ENCODE measurements around the gene RPS6KA2. TPM values are rescaled to one million over a fixed set of nuclear protein-coding genes. Genes with fewer than 3 reads are reported as not detected.
A peak's percentile ranks its signal among the peaks of the same experiment; 100 is the strongest.

The RPS6KA2 gene
- total and polyA plus RNA-seq, 5 experiments from 2014 or later = 2.1 to 13.6 (median 4.8) TPM

DNA sequence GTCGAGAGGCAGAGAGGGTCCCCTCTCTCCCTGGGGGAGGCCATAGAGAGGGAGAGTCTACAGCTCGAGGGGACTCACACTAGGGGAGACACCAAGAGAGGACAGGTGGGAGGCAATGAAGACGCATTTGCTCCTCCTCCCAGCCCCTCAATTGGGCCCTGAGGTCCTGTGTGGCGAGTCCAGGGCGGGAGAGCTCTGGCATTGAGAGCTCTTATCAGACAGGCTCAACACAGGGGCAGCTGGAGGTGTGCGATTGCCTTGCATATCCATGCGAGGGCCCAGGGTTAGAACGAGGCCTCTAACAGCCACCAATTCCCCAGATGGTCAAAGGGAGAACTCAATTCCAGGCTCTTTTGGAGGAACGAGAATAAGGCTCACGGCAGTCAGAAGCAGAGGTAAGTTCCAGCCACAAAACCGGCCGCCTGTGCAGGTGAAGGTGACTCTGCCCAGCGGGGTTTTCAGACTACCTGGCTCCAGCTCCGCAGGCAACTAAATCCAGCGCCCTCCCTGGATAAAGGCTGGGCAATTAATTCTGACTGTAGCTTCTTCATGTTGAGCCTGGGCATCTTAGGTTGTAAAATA lies 150.3 kb downstream of the RPS6KA2 start:
- Mint-ChIP-seq H3K27me3 (peaks cover 0 to 1% (median 0%) of the 10 kb centered on the region in 5 donors), H3K4me1 (peaks cover 7 to 16% (median 10%) of the 10 kb centered on the region in 4 donors), H3K4me3 (no peak overlapping the region), H3K9me3 (no peaks in the 10 kb centered on the region), H3K27ac (no peak overlapping the region), H3K36me3 (peaks cover 0 to 4% (median 0%) of the 10 kb centered on the region in 3 donors)
- POLR2A ChIA-PET = interaction anchor here (0.8 kb wide), 1 partner anchor 12 kb away, joined by 4 read pairs; no protein-coding TSS in a partner anchor
- DNase-seq (peak in 1 of 10 donors; percentile 35), ATAC-seq (no peak)

DNA sequence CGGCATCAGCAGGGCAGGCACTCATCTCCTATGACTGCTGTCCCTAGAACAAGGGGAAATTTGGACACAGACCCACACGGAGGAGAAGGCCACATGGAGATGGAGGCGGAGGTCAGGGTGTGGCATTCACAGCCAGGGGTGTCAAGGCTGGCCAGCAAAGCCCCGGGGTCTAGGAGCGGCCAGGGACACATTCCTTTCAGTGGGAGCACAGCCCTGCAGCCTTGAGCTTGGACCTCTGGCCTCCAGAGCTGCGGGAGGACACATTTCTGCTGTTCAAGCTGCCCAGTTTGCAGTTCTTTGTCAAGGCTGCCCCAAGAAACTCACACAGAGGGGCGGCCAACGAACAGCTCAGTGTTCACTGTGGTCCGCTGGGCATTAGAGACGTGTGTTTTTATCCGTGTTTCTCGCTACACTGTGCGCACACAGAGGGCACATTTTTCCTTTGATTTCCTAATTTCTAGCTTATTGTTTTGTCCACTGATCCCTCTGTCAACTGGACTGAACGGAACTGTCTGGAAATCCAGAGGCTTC lies 150.9 kb downstream of the RPS6KA2 start:
- DNase-seq (peak in 1 of 10 donors; percentile 14), ATAC-seq (no peak)
- H3K4me3 Mint-ChIP-seq = no peak overlapping the region
- no peaks in the 10 kb centered on the region for H3K9me3 Mint-ChIP-seq
- POLR2A ChIA-PET = no interaction called here
- no peak overlapping the region for H3K27ac Mint-ChIP-seq
- H3K36me3 Mint-ChIP-seq = peaks cover 0 to 4% (median 0%) of the 10 kb centered on the region in 3 donors
- H3K4me1 Mint-ChIP-seq = peaks cover 7 to 16% (median 10%) of the 10 kb centered on the region in 4 donors
- H3K27me3 Mint-ChIP-seq = peaks cover 0 to 1% (median 0%) of the 10 kb centered on the region in 5 donors

DNA sequence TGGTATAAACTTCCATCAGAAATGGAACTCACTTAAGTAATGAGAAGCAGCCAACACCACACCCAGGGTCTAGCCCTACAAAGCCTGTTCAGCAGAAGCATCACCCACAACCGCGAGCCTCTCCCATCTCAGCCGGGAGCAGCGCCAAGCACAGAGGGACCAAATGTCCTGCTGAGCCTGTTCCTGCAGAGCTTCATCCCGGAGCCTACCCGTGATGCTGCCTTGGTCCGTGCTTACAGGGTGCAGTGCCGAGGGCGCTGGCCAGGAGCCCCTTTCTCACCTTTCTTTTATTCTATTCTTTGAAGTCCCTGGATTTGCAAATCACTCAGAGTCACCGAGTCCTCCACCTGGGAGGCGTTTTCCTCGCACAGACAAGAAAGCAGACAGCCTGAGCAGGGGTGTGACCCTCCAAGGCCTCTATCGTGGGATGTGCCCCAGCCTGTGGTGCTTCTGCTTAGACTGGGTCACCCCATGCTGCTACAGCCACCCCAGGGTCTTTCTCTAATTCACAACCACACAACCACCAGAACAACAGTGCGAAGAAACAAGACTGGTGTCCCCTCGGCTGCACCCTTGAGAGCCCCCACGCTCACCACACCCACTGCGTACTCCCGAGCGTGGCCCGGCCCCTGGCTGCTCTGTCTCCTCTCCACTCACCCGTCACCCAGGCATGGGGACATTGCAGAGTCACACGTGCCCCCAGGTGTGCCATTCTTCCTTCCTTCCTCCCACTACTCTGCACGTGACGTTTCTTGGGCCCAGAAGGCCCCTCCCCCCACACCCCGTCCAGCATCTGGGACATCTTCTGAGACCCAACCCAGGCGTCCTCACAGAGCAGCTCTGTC lies 152.1 kb downstream of the RPS6KA2 start:
- Mint-ChIP-seq H3K27ac (peak overlapping the region in 1 of 10 donors; percentile 32), H3K4me3 (no peak overlapping the region), H3K27me3 (peaks cover 0 to 1% (median 0%) of the 10 kb centered on the region in 5 donors), H3K4me1 (peaks cover 7 to 16% (median 10%) of the 10 kb centered on the region in 4 donors), H3K36me3 (peaks cover 0 to 4% (median 0%) of the 10 kb centered on the region in 3 donors), H3K9me3 (no peaks in the 10 kb centered on the region)
- peak in 1 of 10 donors; percentile 52 for DNase-seq
- ATAC-seq = no peak
- POLR2A ChIA-PET = interaction anchor here (0.7 kb wide), 1 partner anchor 300 kb away, joined by 5 read pairs; no protein-coding TSS in a partner anchor

DNA sequence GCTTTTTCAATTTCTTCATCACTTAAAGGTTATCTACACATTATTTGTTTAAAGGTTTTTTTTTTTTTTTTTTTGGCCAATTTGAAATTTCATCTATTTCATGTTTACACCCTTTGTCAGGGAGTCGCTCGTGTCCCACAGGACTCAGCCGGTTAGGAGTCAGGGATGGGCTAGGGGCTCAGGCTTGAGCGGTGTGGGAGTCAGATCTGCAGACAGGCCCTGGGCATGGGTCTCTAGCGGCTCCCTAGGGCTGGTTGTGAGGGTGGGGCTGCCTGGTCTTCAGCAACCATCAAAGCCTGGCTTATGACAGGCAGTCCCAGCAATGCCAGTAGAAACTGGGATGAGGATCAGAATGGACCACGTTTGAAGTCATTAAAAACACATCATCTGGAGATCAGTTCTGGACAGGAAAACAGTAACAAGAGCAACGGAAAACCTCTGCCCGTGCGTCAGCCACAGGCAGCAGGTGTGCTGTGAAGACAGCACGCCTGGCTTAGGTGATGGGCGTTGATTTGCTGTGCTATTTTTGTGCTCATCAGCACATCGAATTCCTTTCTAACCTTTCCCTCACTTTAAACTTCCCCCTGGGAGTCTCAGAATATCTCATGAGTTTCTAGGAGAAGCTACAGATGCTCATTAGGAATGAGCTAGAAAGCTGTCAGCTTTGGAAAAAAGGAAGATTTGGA lies 153.0 kb downstream of the RPS6KA2 start:
- Mint-ChIP-seq H3K9me3 (no peaks in the 10 kb centered on the region), H3K27me3 (peaks cover 0 to 1% (median 0%) of the 10 kb centered on the region in 5 donors), H3K4me1 (peaks cover 7 to 16% (median 10%) of the 10 kb centered on the region in 4 donors), H3K4me3 (peak overlapping the region in 1 of 10 donors; percentile 66), H3K27ac (peak overlapping the region in 4 of 10 donors; percentile 25 to 77 (median 48)), H3K36me3 (no peaks in the 10 kb centered on the region)
- DNase-seq (peak in 1 of 10 donors; percentile 45), ATAC-seq (no peak)
- POLR2A ChIA-PET = interaction anchor here (0.7 kb wide), 1 partner anchor 301 kb away, joined by 5 read pairs; no protein-coding TSS in a partner anchor

DNA sequence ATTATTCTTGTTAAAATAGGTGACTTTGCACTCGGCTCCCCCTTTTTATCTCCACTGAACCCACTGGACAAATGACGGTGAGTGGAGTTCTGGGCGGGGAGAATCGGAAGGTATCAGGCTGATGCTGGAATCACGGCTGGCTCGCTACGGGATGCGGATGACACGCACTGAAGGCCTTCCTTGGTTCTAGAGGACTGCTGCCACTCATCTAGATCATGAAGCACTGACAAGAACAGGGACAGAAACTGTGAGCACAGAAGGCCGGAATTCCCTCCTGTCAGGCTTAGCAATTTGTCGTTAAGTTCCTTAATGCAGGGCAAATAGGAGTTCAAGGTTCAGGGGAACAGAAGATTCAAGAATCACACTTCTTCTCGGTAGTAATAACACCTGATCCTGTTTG lies 154.4 kb downstream of the RPS6KA2 start:
- no peak for ATAC-seq
- POLR2A ChIA-PET = no interaction called here
- Mint-ChIP-seq H3K27me3 (no peaks in the 10 kb centered on the region), H3K4me3 (no peak overlapping the region), H3K4me1 (peaks cover 7 to 16% (median 10%) of the 10 kb centered on the region in 4 donors), H3K27ac (peak overlapping the region in 1 of 10 donors; percentile 9), H3K36me3 (no peaks in the 10 kb centered on the region), H3K9me3 (no peaks in the 10 kb centered on the region)
- DNase-seq = peak in 1 of 10 donors; percentile 13

DNA sequence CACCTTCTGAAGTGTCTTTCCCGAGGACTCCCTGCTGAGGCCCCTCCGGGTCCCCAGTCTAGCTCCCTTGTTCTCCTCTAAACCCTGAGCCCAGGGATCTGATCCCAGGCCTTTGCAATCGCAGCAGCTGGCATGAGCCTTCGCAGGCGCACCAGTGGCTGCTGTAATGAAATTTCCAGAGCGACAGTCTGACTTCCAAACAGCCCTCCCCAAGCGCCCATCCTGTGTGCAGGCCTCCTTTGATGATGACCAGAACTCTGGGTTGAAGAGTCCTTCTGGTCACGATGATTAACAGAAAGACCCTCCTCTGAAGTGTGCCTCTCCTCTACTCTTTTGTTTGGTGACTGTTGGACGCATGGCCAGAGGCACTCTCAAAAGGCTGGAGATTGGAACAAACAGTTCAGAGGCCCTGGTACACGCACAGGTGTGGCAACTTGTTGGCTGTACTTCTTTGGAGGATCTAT lies 155.2 kb downstream of the RPS6KA2 start:
- peak in 1 of 10 donors; percentile 45 for DNase-seq
- no peak overlapping the region for H3K4me3 Mint-ChIP-seq
- no peaks in the 10 kb centered on the region for H3K9me3 Mint-ChIP-seq
- H3K4me1 Mint-ChIP-seq = peaks cover 7 to 16% (median 10%) of the 10 kb centered on the region in 4 donors
- no peaks in the 10 kb centered on the region for H3K27me3 Mint-ChIP-seq
- no peaks in the 10 kb centered on the region for H3K36me3 Mint-ChIP-seq
- no peak for ATAC-seq
- peak overlapping the region in 3 of 10 donors; percentile 12 to 37 (median 24) for H3K27ac Mint-ChIP-seq
- POLR2A ChIA-PET = no interaction called here

DNA sequence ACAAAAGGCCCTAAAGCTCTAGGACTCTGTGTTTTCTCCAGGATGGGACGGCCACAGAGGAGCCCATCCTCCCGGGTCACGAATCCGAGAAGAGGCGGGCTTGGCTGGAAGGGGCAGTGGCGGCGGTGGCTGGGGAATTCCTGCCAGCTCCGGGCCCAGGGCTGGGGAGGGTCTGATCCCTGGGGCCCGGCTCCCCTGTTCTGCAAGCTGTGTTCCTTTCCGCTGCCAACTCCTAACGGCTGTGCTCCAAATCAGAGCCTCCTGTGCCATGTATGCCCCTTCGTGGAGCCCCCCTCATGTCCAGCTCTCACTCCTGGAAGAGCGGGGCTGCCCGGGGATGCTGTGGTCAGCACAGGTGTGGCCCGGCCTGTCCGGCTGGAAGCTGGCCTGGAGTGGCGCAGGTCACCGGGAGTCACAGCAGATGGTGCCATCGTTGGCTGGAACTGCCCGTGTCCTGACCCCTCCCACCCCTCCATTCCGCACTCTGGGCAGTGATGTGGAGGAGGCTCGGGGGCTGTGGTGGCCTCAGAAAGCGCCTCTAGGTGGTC lies 156.1 kb downstream of the RPS6KA2 start:
- peaks cover 9 to 16% (median 11%) of the 10 kb centered on the region in 4 donors for H3K4me1 Mint-ChIP-seq
- POLR2A ChIA-PET = no interaction called here
- DNase-seq (peak in 1 of 10 donors; percentile 35), ATAC-seq (no peak)
- H3K9me3 Mint-ChIP-seq = no peaks in the 10 kb centered on the region
- H3K27me3 Mint-ChIP-seq = no peaks in the 10 kb centered on the region
- no peaks in the 10 kb centered on the region for H3K36me3 Mint-ChIP-seq
- no peak overlapping the region for H3K4me3 Mint-ChIP-seq
- H3K27ac Mint-ChIP-seq = no peak overlapping the region

DNA sequence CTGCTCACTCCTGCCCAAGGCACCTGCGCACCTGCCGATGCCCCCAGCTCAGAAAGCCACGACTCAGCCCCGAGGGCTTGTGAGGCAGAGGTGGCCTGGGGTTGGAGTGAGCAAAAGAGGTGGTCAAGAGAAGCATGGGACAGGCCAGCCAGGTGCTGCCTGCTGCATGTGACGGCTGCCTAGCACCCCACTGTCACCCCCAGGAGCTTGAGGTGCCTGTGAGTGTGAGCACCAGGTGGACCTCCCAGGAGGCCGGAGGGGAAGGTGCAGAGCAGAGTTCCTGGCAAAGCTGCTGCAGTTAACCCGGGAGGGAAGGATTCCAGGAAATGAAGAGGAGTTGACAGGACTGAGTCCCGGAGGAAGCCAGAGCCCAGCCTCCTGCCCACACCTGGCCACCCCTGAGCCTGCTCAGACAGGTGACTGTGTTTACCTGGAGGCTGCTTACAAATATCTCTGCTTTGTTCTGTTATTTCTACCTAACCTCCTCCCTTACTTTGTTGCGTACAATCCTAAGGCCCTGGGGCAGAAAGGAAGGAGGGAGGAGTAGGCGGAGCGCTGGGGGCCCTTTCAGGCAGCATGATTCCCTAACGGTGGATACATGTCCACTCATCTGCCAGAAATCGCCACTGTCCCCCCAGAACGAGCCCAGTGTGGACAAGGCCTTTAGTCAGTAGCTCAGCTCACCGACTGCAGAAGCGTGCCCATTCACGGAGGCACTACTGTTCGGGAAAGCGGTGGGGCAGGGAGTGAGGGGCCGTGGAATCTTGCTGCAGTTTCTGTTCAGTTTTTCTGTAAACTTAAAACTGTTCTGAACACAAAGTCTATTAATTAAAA lies 156.8 kb downstream of the RPS6KA2 start:
- Mint-ChIP-seq H3K4me3 (no peak overlapping the region), H3K27me3 (no peaks in the 10 kb centered on the region), H3K4me1 (peaks cover 7 to 16% (median 10%) of the 10 kb centered on the region in 4 donors), H3K9me3 (no peaks in the 10 kb centered on the region), H3K27ac (peak overlapping the region in 1 of 10 donors; percentile 43), H3K36me3 (no peaks in the 10 kb centered on the region)
- ATAC-seq (no peak), DNase-seq (peak in 1 of 10 donors; percentile 45)
- POLR2A ChIA-PET = no interaction called here

DNA sequence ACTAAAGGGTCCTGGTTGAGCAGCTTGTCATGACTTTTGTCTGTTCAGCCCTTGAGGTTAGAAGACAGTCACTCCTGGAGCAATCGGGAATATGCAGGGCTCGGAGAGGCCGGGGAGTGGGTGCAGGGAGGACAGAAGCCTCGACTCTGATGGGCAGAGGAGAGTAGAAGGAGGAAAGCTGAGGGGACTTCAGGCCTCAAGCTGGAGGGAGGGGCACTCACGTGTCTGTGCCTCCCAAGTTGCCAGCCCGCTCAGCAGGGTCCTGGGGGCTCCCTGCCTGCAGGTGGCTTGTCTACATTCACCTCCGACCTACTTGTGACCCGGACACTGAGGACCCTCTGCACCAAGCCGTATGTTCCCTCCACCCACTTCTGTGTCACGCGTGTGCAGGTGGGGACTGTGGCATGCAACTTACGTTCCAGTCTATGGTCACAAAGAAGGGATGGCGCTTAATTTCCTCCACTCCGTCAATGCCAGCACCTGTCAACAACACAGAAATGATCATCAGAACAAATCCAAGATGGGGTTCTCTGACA lies 157.6 kb downstream of the RPS6KA2 start:
- no peaks in the 10 kb centered on the region for H3K36me3 Mint-ChIP-seq
- H3K9me3 Mint-ChIP-seq = no peaks in the 10 kb centered on the region
- no peak overlapping the region for H3K4me3 Mint-ChIP-seq
- peaks cover 3 to 19% (median 7%) of the 10 kb centered on the region in 4 donors for H3K4me1 Mint-ChIP-seq
- no peaks in the 10 kb centered on the region for H3K27me3 Mint-ChIP-seq
- peak overlapping the region in 1 of 10 donors; percentile 65 for H3K27ac Mint-ChIP-seq
- DNase-seq (peak in 1 of 10 donors; percentile 31), ATAC-seq (no peak)
- POLR2A ChIA-PET = interaction anchor here (0.7 kb wide), 1 partner anchor 28 kb away, joined by 4 read pairs; no protein-coding TSS in a partner anchor

DNA sequence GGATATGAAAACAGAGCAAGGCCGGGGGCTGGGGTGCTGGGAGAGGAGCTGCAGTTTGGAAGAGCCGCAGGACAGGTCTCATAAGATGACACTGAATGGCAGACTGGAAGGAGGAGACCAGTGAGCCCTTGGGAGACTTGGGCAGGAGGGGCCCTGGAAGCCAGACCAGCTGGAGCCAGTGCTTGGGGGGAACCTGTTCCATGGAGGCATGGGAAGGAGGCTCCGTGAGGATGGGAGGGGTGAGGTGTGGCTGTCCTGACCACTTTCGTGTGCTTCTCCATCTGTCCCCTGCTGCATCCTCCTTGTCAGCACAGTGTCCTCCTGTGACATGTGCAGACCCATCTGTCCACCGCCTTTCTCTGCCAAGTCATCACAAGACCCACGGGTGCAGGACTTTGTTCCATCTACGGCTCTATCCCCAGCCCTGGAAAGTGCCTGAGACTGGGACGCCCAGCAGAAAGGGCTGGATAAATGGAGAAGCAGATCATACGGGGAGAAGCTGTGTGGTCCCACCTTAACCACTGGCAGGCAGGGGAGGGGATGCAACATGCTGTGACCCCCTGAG lies 159.5 kb downstream of the RPS6KA2 start:
- Mint-ChIP-seq H3K36me3 (no peaks in the 10 kb centered on the region), H3K27ac (peak overlapping the region in 1 of 10 donors; percentile 72), H3K27me3 (no peaks in the 10 kb centered on the region), H3K4me1 (peaks cover 0 to 21% (median 0%) of the 10 kb centered on the region in 4 donors), H3K9me3 (no peaks in the 10 kb centered on the region), H3K4me3 (no peak overlapping the region)
- DNase-seq = peak in 1 of 10 donors; percentile 18
- no peak for ATAC-seq
- POLR2A ChIA-PET = no interaction called here

Measured in naive thymus-derived CD8-positive, alpha-beta T cell (primary cell).